OCI-LY7 (cell line): ENCODE data around the gene RNF144A.

Experiments used
- EZH2phosphoT487 ChIP-seq: fragments of 200-600 bp; sonication (generic); IDR thresholded peaks from 2 replicates; pipeline ENCODE4 v1.6.1; 2018; ENCODE audit warnings: low read depth, borderline replicate concordance, mild to moderate bottlenecking, mixed run types, antibody characterized with exemption, low read length, moderate library complexity, mixed read lengths
- TF ChIP-seq, protein P1 (sequence below): fragments of 200-600 bp; sonication (generic); conservative IDR thresholded peaks from 2 replicates; pipeline ENCODE4 v1.5.1; 2014; ENCODE audit warnings: mild to moderate bottlenecking, antibody characterized with exemption, low read length, moderate library complexity, mixed read lengths

DNA sequence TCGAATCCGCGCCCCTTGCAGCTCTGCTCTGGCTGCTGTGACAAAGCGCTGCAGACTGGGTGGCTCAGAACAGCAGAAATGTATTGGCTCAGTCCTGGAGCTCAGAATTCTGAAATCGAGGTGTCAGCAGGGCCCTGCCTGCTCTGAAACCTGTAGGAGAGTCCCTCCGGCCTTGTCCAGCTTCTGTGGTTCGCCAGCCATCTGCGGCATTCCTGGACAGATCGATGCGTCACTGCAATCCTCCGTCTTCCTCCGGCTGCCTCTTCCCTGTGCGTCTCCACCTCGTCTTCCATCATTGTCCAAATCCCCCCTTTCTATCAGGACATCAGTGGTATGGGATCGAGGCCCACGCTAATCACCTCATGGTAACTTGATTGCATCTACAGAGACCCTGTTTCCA, 115.2 kb downstream of the RNF144A start:
- TF ChIP-seq, protein P1, sequence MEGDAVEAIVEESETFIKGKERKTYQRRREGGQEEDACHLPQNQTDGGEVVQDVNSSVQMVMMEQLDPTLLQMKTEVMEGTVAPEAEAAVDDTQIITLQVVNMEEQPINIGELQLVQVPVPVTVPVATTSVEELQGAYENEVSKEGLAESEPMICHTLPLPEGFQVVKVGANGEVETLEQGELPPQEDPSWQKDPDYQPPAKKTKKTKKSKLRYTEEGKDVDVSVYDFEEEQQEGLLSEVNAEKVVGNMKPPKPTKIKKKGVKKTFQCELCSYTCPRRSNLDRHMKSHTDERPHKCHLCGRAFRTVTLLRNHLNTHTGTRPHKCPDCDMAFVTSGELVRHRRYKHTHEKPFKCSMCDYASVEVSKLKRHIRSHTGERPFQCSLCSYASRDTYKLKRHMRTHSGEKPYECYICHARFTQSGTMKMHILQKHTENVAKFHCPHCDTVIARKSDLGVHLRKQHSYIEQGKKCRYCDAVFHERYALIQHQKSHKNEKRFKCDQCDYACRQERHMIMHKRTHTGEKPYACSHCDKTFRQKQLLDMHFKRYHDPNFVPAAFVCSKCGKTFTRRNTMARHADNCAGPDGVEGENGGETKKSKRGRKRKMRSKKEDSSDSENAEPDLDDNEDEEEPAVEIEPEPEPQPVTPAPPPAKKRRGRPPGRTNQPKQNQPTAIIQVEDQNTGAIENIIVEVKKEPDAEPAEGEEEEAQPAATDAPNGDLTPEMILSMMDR = no peak
- TF ChIP-seq EZH2phosphoT487 = no peak
